Stimulated activated CD8-positive, alpha-beta memory T cell treated with anti-CD3 and anti-CD28 coated beads, Interleukin-15, amount 100 ng/mL, for 1 hour (primary cell): ENCODE data around the gene DPM1.

Experiments used
- DNase-seq: peaks from one replicate; pipeline ENCODE4 v3.0.0-alpha.2; 2020; ENCODE audit warnings: low read depth

Gene DPM1

DNA sequence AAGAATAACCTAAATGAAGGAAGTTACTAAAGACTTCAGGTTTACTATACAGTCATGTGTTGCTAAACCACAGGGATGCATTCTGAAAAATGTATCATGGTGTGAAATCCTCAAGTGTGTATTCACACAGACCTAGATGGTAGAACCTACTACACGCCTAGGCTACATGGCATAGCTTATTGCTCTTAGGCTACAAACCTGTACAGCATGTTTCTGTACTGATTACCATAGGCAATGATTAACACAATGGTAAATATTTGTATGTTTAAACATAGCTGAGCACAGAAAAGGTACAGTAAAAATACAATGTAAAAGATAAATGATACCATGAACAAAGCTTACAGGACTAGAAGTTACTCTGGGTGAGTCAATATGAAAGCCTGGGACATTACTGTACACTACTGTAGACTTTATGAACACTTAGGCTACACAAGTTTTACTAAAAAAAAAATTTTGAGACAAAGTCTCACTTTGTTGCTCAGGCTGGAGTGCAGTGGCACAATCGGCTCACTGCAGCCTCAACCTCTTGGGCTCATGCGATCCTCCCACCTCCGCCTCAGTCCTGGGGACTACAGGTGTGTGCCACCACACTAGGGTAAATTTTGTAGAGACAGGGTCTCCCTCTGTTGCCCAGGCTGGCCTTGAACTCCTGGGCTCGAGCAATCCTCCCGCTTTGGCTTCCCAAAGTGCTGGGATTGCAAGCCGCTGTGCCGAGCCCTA is 63.1 kb downstream of the DPM1 start:
- DNase-seq = no peak

DNA sequence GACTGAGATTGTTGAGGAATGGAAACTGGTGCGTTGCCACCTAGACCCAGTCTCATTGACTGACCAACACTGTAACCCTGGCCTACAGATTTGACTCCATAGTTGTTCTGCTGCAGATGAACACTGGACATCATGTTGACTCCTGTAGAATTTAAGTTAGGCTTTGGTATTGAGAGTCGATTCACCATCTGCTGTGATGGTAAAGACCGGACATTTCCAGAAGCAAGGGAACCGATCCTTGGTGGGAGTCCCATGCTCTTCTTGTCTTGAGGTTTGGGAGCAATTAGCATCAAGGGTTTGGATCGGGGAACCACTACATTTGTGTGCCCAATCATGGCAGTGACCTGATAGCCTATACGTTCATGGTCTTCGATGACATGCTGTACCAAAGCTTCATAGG is 64.7 kb downstream of the DPM1 start:
- no peak for DNase-seq

- DNase-seq = no peak
Measured at GRCh38 chr20:50892394-50892793, 65.9 kb downstream of the DPM1 start.

DNA sequence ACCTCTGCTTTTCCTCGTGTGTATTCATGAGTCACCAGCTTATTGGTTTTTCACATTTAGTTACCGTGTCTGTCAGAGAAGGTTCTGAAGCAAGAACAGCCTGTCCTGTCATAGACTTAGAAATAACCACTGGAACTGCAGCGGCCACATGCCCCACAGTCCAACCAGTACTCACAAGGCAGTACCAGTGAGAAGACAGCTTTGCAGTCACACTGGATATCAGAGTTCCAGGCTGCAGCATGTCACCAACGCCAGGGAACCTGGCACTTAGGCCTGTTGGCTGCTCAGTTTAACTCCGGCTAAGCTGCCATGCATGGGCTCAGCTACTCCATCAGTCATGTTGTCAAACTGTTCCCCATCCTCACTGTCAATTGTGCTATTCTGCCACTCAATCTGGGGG is 67.2 kb downstream of the DPM1 start:
- no peak for DNase-seq

GRCh38 chr20:50887576-50887975 is 70.8 kb downstream of the DPM1 start:
- DNase-seq = no peak

DNA sequence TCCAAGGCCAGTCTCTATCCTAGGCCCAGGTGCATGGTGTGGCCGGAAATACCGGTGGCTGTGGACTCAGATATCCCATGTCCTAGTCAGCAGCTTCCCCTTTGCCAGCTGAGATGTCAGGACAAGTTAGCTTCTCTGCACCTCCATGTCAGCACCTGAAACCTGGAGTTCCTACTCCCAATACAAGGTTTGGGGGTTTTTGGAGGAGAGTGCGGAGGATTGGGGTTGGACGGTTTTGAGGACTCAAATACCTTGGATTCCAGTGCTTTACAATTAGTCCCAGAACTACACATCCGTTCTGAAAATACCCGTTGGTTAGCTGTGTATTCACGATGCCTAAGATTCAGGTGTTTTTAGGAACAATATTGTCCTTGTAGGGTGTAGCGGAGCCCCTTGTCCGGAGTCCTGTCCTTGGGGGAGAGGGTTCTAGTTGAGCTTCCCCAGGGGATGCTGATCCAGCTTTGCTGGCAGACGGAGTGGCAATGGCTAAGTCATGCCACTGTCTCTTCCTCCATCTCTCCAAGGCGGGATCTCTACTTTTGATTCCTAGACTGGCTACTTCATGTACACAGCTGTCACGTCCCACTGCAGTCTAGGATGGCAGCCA is 72.0 kb downstream of the DPM1 start:
- DNase-seq = no peak

GRCh38 chr20:50885781-50886180 is 72.6 kb downstream of the DPM1 start:
- no peak for DNase-seq

DNA sequence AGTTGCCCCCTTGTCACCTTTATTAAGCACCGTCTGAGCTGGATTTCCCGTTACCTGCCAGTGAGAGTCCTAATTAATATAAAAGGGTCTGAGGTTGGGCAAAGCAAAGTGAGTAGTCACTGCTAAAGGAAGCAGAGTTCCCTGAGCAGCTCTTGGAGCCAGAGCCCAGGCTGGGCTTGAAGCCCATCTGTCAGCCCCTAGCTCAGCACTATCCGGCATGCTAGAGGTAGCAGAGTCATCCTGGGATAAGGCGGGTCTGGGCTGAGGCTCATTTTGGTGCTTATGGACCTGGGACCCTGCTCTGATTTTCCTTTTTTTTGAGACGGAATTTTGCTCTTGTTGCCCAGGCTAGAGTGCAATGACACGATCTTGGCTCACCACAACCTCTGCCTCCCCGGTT is 73.3 kb downstream of the DPM1 start:
- no peak for DNase-seq
